Panc1 (cell line): ENCODE results near the gene PLD1. TPM values are rescaled to one million over a fixed set of nuclear protein-coding genes. Genes with fewer than 3 reads are reported as not detected.

Experiments
- ATAC-seq: fragments of 200-7000 bp; cut with Tn5 transposase; 2 replicates; pipeline ENCODE4 v1.9.1; 2020; ENCODE audit warnings: mild to moderate bottlenecking, moderate library complexity
- BruUV-seq: library from RNA; stranded (reverse); fragments of 400-500 nt; replicated peaks from 2 replicates; lab custom pipeline; 2021; lab: Mats Ljungman, UMichigan
- CTCF ChIA-PET: fragments of 300-600 bp; sonication (Branson Sonifier 250); formaldehyde crosslinking; loops from one replicate; lab custom pipeline; 2022; ENCODE audit warnings: antibody characterized with exemption; lab: Charles Lee
- POLR2A ChIA-PET: fragments of 300-600 bp; sonication (Branson Sonifier 250); formaldehyde crosslinking; loops from one replicate; lab custom pipeline; 2022; ENCODE audit warnings: antibody characterized with exemption; lab: Charles Lee
- DNase-seq: peaks from one replicate; pipeline ENCODE4 v3.0.0-alpha.2; 2010; ENCODE audit warnings: low read depth, low spot score
- H3K27ac ChIP-seq: 2 replicates; pipeline ENCODE4 v1.5.1; 2011; ENCODE audit warnings: mild to moderate bottlenecking, low read length, inconsistent platforms
- H3K27me3 ChIP-seq: fragments of 200-500 bp; sonication (Bioruptor generic); 2 replicates; pipeline ENCODE4 v1.6.0; 2014; ENCODE audit warnings: low read length, inconsistent platforms; ENCODE audit not compliant: control insufficient read depth, insufficient read depth
- H3K36me3 ChIP-seq: fragments of 200-500 bp; sonication (Bioruptor generic); 2 replicates; pipeline ENCODE4 v1.5.1; 2014; ENCODE audit warnings: inconsistent platforms, mild to moderate bottlenecking, low read length, moderate library complexity; ENCODE audit not compliant: control insufficient read depth, insufficient read depth
- H3K4me1 ChIP-seq: 2 replicates; pipeline ENCODE4 v1.5.1; 2011; ENCODE audit warnings: inconsistent platforms, mild to moderate bottlenecking, low read length, moderate library complexity; ENCODE audit not compliant: control insufficient read depth, insufficient read depth
- H3K4me3 ChIP-seq, 2 experiments: 2 replicates each; pipeline ENCODE4 v1.5.1; 2011 to 2012; ENCODE audit warnings: low read depth in 2 of 2, low read length in 2 of 2, mild to moderate bottlenecking in 2 of 2, inconsistent platforms in 1 of 2, moderate library complexity in 1 of 2
- H3K9me3 ChIP-seq: fragments of 200-500 bp; sonication (Bioruptor generic); 2 replicates; pipeline ENCODE4 v1.5.1; 2014; ENCODE audit warnings: low read depth, mild to moderate bottlenecking, inconsistent platforms, low read length, moderate library complexity; ENCODE audit not compliant: control insufficient read depth, insufficient read depth
- CTCF ChIP-seq: fragments of 450-650 bp; IDR thresholded peaks from 2 replicates; pipeline ENCODE4 v1.5.1; 2017; ENCODE audit warnings: mild to moderate bottlenecking
- POLR2AphosphoS5 ChIP-seq: IDR thresholded peaks from 2 replicates; pipeline ENCODE4 v1.6.1; 2012; ENCODE audit warnings: mild to moderate bottlenecking, low read depth, low read length, moderate library complexity
- REST ChIP-seq, 2 experiments: IDR thresholded peaks; 2 replicates each; pipeline ENCODE4 v1.6.1; 2011 to 2012; ENCODE audit warnings: low read depth in 2 of 2, control low read depth in 1 of 2, low read length in 1 of 2, mild to moderate bottlenecking in 1 of 2, moderate library complexity in 1 of 2; ENCODE audit not compliant: insufficient read depth in 1 of 2
- SIN3A ChIP-seq: IDR thresholded peaks from 2 replicates; pipeline ENCODE4 v1.6.1; 2012; ENCODE audit warnings: low read depth, mild to moderate bottlenecking, low read length, moderate library complexity, borderline replicate concordance; ENCODE audit not compliant: insufficient read depth
- TCF7L2 ChIP-seq: IDR thresholded peaks from 2 replicates; pipeline ENCODE4 v1.6.1; 2011; ENCODE audit warnings: mild to moderate bottlenecking, low read depth, low read length, inconsistent platforms
- in situ Hi-C: cut with HindIII; loops from 2 replicates; pipeline ENCODE4 v1.10.0; 2016; ENCODE audit warnings: low sequenced_read_pairs, low pct_unique_long_range_greater_than_20kb
- intact Hi-C: fragments of 100-400 bp; cut with micrococcal nuclease; formaldehyde crosslinking; loops from one replicate; pipeline ENCODE4 v1.10.0; 2022; ENCODE audit not compliant: unreplicated experiment
- total RNA-seq: library from RNA; stranded (reverse); gene quantifications from one replicate; pipeline ENCODE4 v1.2.1, GENCODE V29; 2021; ENCODE audit not compliant: unreplicated experiment

The PLD1 gene
- total RNA-seq, 1 experiment from 2014 or later: 20.6 TPM

GRCh38 chr3:171790898-171791691, 19.2 kb downstream of the PLD1 start:
- DNase-seq (no peak), ATAC-seq (peak; percentile 14; the same call in 1 of the 2 replicates)
- no peaks in the 10 kb centered on the region for H3K36me3 ChIP-seq
- CTCF ChIA-PET: interaction anchor here (1.0 to 1.4 kb wide), 2 partner anchors 18 to 39 kb away, joined by 5 to 6 read pairs; no protein-coding TSS in a partner anchor
- H3K4me3 ChIP-seq: no peak overlapping the region
- H3K27ac ChIP-seq: peak overlapping the region; percentile 78
- POLR2A ChIA-PET: interaction anchor here (0.5 to 1.2 kb wide), 2 partner anchors 19 to 144 kb away, joined by 4 to 6 read pairs; partner anchors contain the start of gene PLD1
- H3K4me1 ChIP-seq: peaks cover 58% of the 10 kb centered on the region
- in situ Hi-C loops: no loop called here
- H3K9me3 ChIP-seq: no peaks in the 10 kb centered on the region
- no peaks in the 10 kb centered on the region for H3K27me3 ChIP-seq
- intact Hi-C loops: no loop called here
- TF ChIP-seq POLR2AphosphoS5: no peak
- no peak for TF ChIP-seq CTCF
- TF ChIP-seq TCF7L2: no peak
- no peak for TF ChIP-seq SIN3A
- no peak for TF ChIP-seq REST (IDR thresholded peaks at IDR 0.05; ENCODE audit: insufficient read depth in 1 of 2, low read depth in 2 of 2, low read length in 1 of 2)
- no TSS peak for BruUV-seq

GRCh38 chr3:171790574-171790897, 19.7 kb downstream of the PLD1 start:
- in situ Hi-C loops: no loop called here
- intact Hi-C loops: no loop called here
- ATAC-seq (no peak), DNase-seq (no peak)
- POLR2A ChIA-PET: interaction anchor here (0.5 to 1.2 kb wide), 2 partner anchors 19 to 143 kb away, joined by 4 to 6 read pairs; partner anchors contain the start of gene PLD1
- Histone ChIP-seq H3K27ac (peak overlapping the region; percentile 78), H3K9me3 (no peaks in the 10 kb centered on the region), H3K4me1 (peaks cover 61% of the 10 kb centered on the region), H3K27me3 (no peaks in the 10 kb centered on the region), H3K36me3 (no peaks in the 10 kb centered on the region), H3K4me3 (no peak overlapping the region)
- BruUV-seq: no TSS peak
- TF ChIP-seq REST (IDR thresholded peaks at IDR 0.05; ENCODE audit: insufficient read depth in 1 of 2, low read depth in 2 of 2, low read length in 1 of 2): no peak
- TF ChIP-seq POLR2AphosphoS5: no peak
- TF ChIP-seq CTCF: no peak
- no peak for TF ChIP-seq TCF7L2
- TF ChIP-seq SIN3A: no peak
- CTCF ChIA-PET: interaction anchor here (0.5 to 1.4 kb wide), 2 partner anchors 39 to 76 kb away, joined by 3 to 6 read pairs; no protein-coding TSS in a partner anchor
